DOHH2 (cell line): ENCODE data around the gene EPHB1.

Experiments
- H3F3A ChIP-seq: fragments of 200-600 bp; sonication (generic), shearing (Covaris generic); 2 replicates; pipeline ENCODE4 v1.6.0; 2016; ENCODE audit warnings: antibody characterized with exemption, mild to moderate bottlenecking; ENCODE audit not compliant: control insufficient read depth, insufficient read depth
- H3K27ac ChIP-seq: fragments of 200-600 bp; sonication (generic); 2 replicates; pipeline ENCODE4 v1.5.1; 2014; ENCODE audit warnings: low read depth, mild to moderate bottlenecking, low read length, moderate library complexity
- H3K27me3 ChIP-seq: fragments of 200-600 bp; sonication (generic); 2 replicates; pipeline ENCODE4 v1.6.1; 2014; ENCODE audit warnings: mild to moderate bottlenecking, low read length, mixed read lengths; ENCODE audit not compliant: control insufficient read depth
- H3K36me3 ChIP-seq: fragments of 200-600 bp; sonication (generic); 2 replicates; pipeline ENCODE4 v1.6.1; 2014; ENCODE audit warnings: mild to moderate bottlenecking, low read length, moderate library complexity, mixed read lengths; ENCODE audit not compliant: control insufficient read depth
- H3K4me1 ChIP-seq: fragments of 200-600 bp; sonication (generic); 2 replicates; pipeline ENCODE4 v1.6.1; 2014; ENCODE audit warnings: mild to moderate bottlenecking, low read length, mixed read lengths; ENCODE audit not compliant: control insufficient read depth
- H3K4me2 ChIP-seq: fragments of 200-600 bp; sonication (generic); 2 replicates; pipeline ENCODE4 v1.6.0; 2014; ENCODE audit warnings: mild to moderate bottlenecking, low read length, moderate library complexity
- H3K4me3 ChIP-seq: fragments of 200-600 bp; sonication (generic); 2 replicates; pipeline ENCODE4 v1.5.1; 2014; ENCODE audit warnings: mild to moderate bottlenecking, low read length, mixed read lengths
- H3K79me2 ChIP-seq: fragments of 200-600 bp; sonication (generic); 2 replicates; pipeline ENCODE4 v1.6.1; 2014; ENCODE audit warnings: mild to moderate bottlenecking, low read length, mixed read lengths; ENCODE audit not compliant: control insufficient read depth
- H3K9me2 ChIP-seq: fragments of 200-600 bp; sonication (generic); replicated peaks from 2 replicates; pipeline ENCODE4 v1.6.1; 2014; ENCODE audit warnings: mild to moderate bottlenecking, low read length, mixed read lengths; ENCODE audit not compliant: control insufficient read depth
- H3K9me3 ChIP-seq: fragments of 200-600 bp; sonication (generic); 2 replicates; pipeline ENCODE4 v1.6.1; 2014; ENCODE audit warnings: antibody characterized with exemption, low read length, mixed read lengths; ENCODE audit not compliant: control insufficient read depth, insufficient read depth
- H4K20me1 ChIP-seq: fragments of 200-600 bp; sonication (generic); 2 replicates; pipeline ENCODE4 v1.6.0; 2014; ENCODE audit warnings: low read depth, mild to moderate bottlenecking, antibody characterized with exemption, low read length, moderate library complexity; ENCODE audit not compliant: control insufficient read depth, insufficient read depth
- CTCF ChIP-seq: fragments of 200-600 bp; sonication (generic); IDR thresholded peaks from one replicate; pipeline ENCODE4 v1.5.1; 2014; ENCODE audit warnings: antibody characterized with exemption, mild to moderate bottlenecking, low read depth, low read length; ENCODE audit not compliant: poor library complexity, severe bottlenecking
- EZH2phosphoT487 ChIP-seq: fragments of 200-600 bp; sonication (generic); IDR thresholded peaks from 2 replicates; pipeline ENCODE4 v1.6.1; 2017; ENCODE audit warnings: borderline replicate concordance, mild to moderate bottlenecking, antibody characterized with exemption, low read length, moderate library complexity, mixed read lengths

The EPHB1 gene

GRCh38 chr3:135136361-135137100 lies 341.5 kb downstream of the EPHB1 start:
- Histone ChIP-seq H3K4me2 (no peak overlapping the region), H3K79me2 (no peaks in the 10 kb centered on the region), H3K36me3 (no peaks in the 10 kb centered on the region), H3K27me3 (no peaks in the 10 kb centered on the region), H3K9me3 (no peaks in the 10 kb centered on the region), H3K4me3 (no peak overlapping the region), H3K27ac (no peak overlapping the region), H4K20me1 (no peaks in the 10 kb centered on the region), H3K9me2 (no peaks in the 10 kb centered on the region), H3F3A (no peaks in the 10 kb centered on the region), H3K4me1 (no peaks in the 10 kb centered on the region)
- TF ChIP-seq CTCF (no peak), EZH2phosphoT487 (no peak)

- H3K36me3 ChIP-seq, result no peaks in the 10 kb centered on the region
- no peaks in the 10 kb centered on the region for H4K20me1 ChIP-seq
- TF ChIP-seq CTCF (no peak), EZH2phosphoT487 (no peak)
Measured at GRCh38 chr3:135137296-135137695, 342.2 kb downstream of the EPHB1 start.

GRCh38 chr3:135138776-135139175 lies 343.7 kb downstream of the EPHB1 start:
- Histone ChIP-seq H3K4me1 (no peaks in the 10 kb centered on the region), H3K27me3 (no peaks in the 10 kb centered on the region), H3K27ac (no peak overlapping the region), H4K20me1 (no peaks in the 10 kb centered on the region), H3K4me3 (no peak overlapping the region), H3K79me2 (no peaks in the 10 kb centered on the region), H3K9me2 (no peaks in the 10 kb centered on the region), H3F3A (no peaks in the 10 kb centered on the region), H3K9me3 (no peaks in the 10 kb centered on the region), H3K4me2 (no peak overlapping the region), H3K36me3 (no peaks in the 10 kb centered on the region)
- TF ChIP-seq CTCF (no peak), EZH2phosphoT487 (no peak)

More at GRCh38 chr3:135137296-135137695, 342.2 kb downstream of the EPHB1 start:
- no peaks in the 10 kb centered on the region for H3K9me2 ChIP-seq
- H3K4me2 ChIP-seq, result no peak overlapping the region
- H3F3A ChIP-seq, result no peaks in the 10 kb centered on the region
- no peaks in the 10 kb centered on the region for H3K4me1 ChIP-seq
- H3K4me3 ChIP-seq, result no peak overlapping the region
- no peaks in the 10 kb centered on the region for H3K27me3 ChIP-seq
- H3K27ac ChIP-seq, result no peak overlapping the region
- no peaks in the 10 kb centered on the region for H3K79me2 ChIP-seq
- H3K9me3 ChIP-seq, result no peaks in the 10 kb centered on the region
